ENCODE data around the gene MYH13. TPM values are rescaled to one million over a fixed set of nuclear protein-coding genes. Genes with fewer than 3 reads are reported as not detected.

The MYH13 gene
- total and polyA plus RNA-seq, 2 donors (not counting 3 experiments of a cell fraction or from before 2014, with no cell fraction given): not detected

DNA sequence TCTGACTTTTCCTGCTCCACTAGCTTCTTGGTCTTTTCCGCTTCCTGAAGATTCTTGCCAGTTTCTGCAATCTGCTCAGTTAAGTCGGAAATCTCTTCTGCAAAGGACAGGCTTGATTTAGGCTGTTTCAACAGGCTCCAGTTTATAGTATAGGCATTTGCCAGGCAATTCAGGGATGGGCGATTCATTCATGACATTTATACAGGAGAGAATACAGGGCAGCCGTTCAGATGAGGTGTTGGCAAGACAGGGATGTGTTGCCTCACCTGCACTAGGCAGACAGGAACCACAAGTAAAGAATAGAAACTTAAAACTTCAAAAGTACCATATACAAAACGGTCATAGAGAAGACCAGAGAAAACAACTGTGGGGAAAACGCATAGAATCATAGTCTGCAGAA is 61.7 kb downstream of the MYH13 start:
- dilution Hi-C loops (cut with MboI; ENCODE audit: extremely low pct_ligation_motif_present, low sequenced_read_pairs): no loop called here
- H3K4me3 ChIP-seq (replicated peaks in 1 of 3; ENCODE audit: insufficient read depth in 1 of 3, low read depth in 1 of 3, low read length in 3 of 3): no peak overlapping the region
- no peak for FAIRE-seq

GRCh38 chr17:10309003-10309974 is 63.5 kb downstream of the MYH13 start:
- no peaks in the 10 kb centered on the region for H3K4me1 ChIP-seq (ENCODE audit: control insufficient read depth, extremely low read depth, insufficient read depth, low read length)
- H2AFZ ChIP-seq (ENCODE audit: low read depth, low read length): no peak overlapping the region
- no peak overlapping the region for H3K4me3 ChIP-seq (replicated peaks in 1 of 3; ENCODE audit: insufficient read depth in 1 of 3, low read depth in 1 of 3, low read length in 3 of 3)
- dilution Hi-C loops (cut with MboI; ENCODE audit: extremely low pct_ligation_motif_present, low sequenced_read_pairs): no loop called here
- H3K27ac ChIP-seq (ENCODE audit: insufficient read depth, low read depth, low read length): no peak overlapping the region
- no peaks in the 10 kb centered on the region for H3K36me3 ChIP-seq (ENCODE audit: control insufficient read depth in 2 of 2, extremely low read depth in 1 of 2, insufficient read depth in 2 of 2, low read length in 2 of 2)
- H3K79me2 ChIP-seq (ENCODE audit: control insufficient read depth, insufficient read depth, low read length): no peaks in the 10 kb centered on the region
- H3K4me2 ChIP-seq (ENCODE audit: insufficient read depth, low read length): no peak overlapping the region
- H3K27me3 ChIP-seq (ENCODE audit: control insufficient read depth in 2 of 2, insufficient read depth in 2 of 2, low read length in 2 of 2): no peaks in the 10 kb centered on the region
- no peaks in the 10 kb centered on the region for H3K9me1 ChIP-seq (replicated peaks; ENCODE audit: control insufficient read depth, extremely low read depth, insufficient read depth, low read length)
- POLR2A ChIA-PET: no interaction called here
- CTCF ChIA-PET: no interaction called here
- no peak for FAIRE-seq
- BruUV-seq (replicated peaks): no TSS peak
- no peak for TF ChIP-seq FOS (IDR thresholded peaks at IDR 0.05; ENCODE audit: borderline replicate concordance, insufficient read depth, low read length)
- no peak for TF ChIP-seq MYC (IDR thresholded peaks at IDR 0.05; ENCODE audit: low read depth, low read length)
- no peak for TF ChIP-seq JUN (IDR thresholded peaks at IDR 0.05; ENCODE audit: borderline replicate concordance, insufficient read depth, insufficient read length, low read depth)
- TF ChIP-seq CTCF (IDR thresholded peaks at IDR 0.05; ENCODE audit: extremely low read depth in 1 of 2, insufficient read depth in 1 of 2, low read depth in 1 of 2, low read length in 2 of 2): no peak
- no peak for TF ChIP-seq POLR2AphosphoS5 (IDR thresholded peaks at IDR 0.05; ENCODE audit: insufficient read depth, low read depth, low read length)
- H3K9ac ChIP-seq (replicated peaks; ENCODE audit: extremely low read depth, insufficient read depth, low read length): no peak overlapping the region
- no peaks in the 10 kb centered on the region for H4K20me1 ChIP-seq (replicated peaks; ENCODE audit: control insufficient read depth, extremely low read depth, insufficient read depth, low read length)
- peaks cover 2% of the 10 kb centered on the region for H3K9me3 ChIP-seq (replicated peaks; ENCODE audit: control insufficient read depth, insufficient read depth, low read length)
- DNase-seq (ENCODE audit: low read depth, low spot score): no peak
- intact Hi-C loops (cut with micrococcal nuclease): no loop called here

More for the DNA sequence above, 61.7 kb downstream of the MYH13 start:
- no peak for TF ChIP-seq GATA2 (IDR thresholded peaks at IDR 0.05; ENCODE audit: insufficient read depth, insufficient read length, low read depth, low read length)
- no peak for TF ChIP-seq MYC (IDR thresholded peaks at IDR 0.05; ENCODE audit: low read depth, low read length)
- TF ChIP-seq EZH2 (IDR thresholded peaks at IDR 0.05; ENCODE audit: borderline replicate concordance, low read depth, low read length, severe bottlenecking): no peak
- TF ChIP-seq JUN (IDR thresholded peaks at IDR 0.05; ENCODE audit: borderline replicate concordance, insufficient read depth, insufficient read length, low read depth): no peak
- TF ChIP-seq FOS (IDR thresholded peaks at IDR 0.05; ENCODE audit: borderline replicate concordance, insufficient read depth, low read length): no peak
- TF ChIP-seq POLR2AphosphoS5 (IDR thresholded peaks at IDR 0.05; ENCODE audit: insufficient read depth, low read depth, low read length): no peak
- TF ChIP-seq, protein P1, sequence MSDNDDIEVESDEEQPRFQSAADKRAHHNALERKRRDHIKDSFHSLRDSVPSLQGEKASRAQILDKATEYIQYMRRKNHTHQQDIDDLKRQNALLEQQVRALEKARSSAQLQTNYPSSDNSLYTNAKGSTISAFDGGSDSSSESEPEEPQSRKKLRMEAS (IDR thresholded peaks at IDR 0.05; ENCODE audit: insufficient read depth, insufficient read length): no peak
- H3K36me3 ChIP-seq (ENCODE audit: control insufficient read depth in 2 of 2, extremely low read depth in 1 of 2, insufficient read depth in 2 of 2, low read length in 2 of 2): no peaks in the 10 kb centered on the region
- H3K4me2 ChIP-seq (ENCODE audit: insufficient read depth, low read length): no peak overlapping the region
- ChIA-PET POLR2A (no interaction called here), CTCF (no interaction called here)
- intact Hi-C loops (cut with micrococcal nuclease): no loop called here
- H4K20me1 ChIP-seq (replicated peaks; ENCODE audit: control insufficient read depth, extremely low read depth, insufficient read depth, low read length): no peaks in the 10 kb centered on the region
- H2AFZ ChIP-seq (ENCODE audit: low read depth, low read length): no peak overlapping the region
- no peaks in the 10 kb centered on the region for H3K79me2 ChIP-seq (ENCODE audit: control insufficient read depth, insufficient read depth, low read length)
- H3K9ac ChIP-seq (replicated peaks; ENCODE audit: extremely low read depth, insufficient read depth, low read length): no peak overlapping the region
- no peaks in the 10 kb centered on the region for H3K9me1 ChIP-seq (replicated peaks; ENCODE audit: control insufficient read depth, extremely low read depth, insufficient read depth, low read length)
- H3K27ac ChIP-seq (ENCODE audit: insufficient read depth, low read depth, low read length): no peak overlapping the region
- BruUV-seq (replicated peaks): no TSS peak
- no peak for DNase-seq (ENCODE audit: low read depth, low spot score)
- H3K27me3 ChIP-seq (ENCODE audit: control insufficient read depth in 2 of 2, insufficient read depth in 2 of 2, low read length in 2 of 2): no peaks in the 10 kb centered on the region
- no peaks in the 10 kb centered on the region for H3K4me1 ChIP-seq (ENCODE audit: control insufficient read depth, extremely low read depth, insufficient read depth, low read length)
- peaks cover 2% of the 10 kb centered on the region for H3K9me3 ChIP-seq (replicated peaks; ENCODE audit: control insufficient read depth, insufficient read depth, low read length)
